ENCODE measurements around the gene LHX6.

The LHX6 gene

GRCh38 chr9:122179690-122180074 lies 49.1 kb downstream of the LHX6 start:
- TF ChIP-seq POLR2AphosphoS5 (IDR thresholded peaks at IDR 0.05; ENCODE audit: low read depth, low read length) (no peak), SIN3A (IDR thresholded peaks at IDR 0.05; ENCODE audit: borderline replicate concordance, insufficient read depth, low read length) (no peak), TAF1 (IDR thresholded peaks at IDR 0.05; ENCODE audit: borderline replicate concordance, insufficient read depth, low read length) (no peak), FOXP2 (optimal IDR thresholded peaks at IDR 0.05; ENCODE audit: borderline replicate concordance, extremely low read depth, extremely low read length, insufficient read depth) (no peak), REST (IDR thresholded peaks at IDR 0.05; ENCODE audit: insufficient read depth in 1 of 2, low read depth in 2 of 2, low read length in 2 of 2) (no peak)

DNA sequence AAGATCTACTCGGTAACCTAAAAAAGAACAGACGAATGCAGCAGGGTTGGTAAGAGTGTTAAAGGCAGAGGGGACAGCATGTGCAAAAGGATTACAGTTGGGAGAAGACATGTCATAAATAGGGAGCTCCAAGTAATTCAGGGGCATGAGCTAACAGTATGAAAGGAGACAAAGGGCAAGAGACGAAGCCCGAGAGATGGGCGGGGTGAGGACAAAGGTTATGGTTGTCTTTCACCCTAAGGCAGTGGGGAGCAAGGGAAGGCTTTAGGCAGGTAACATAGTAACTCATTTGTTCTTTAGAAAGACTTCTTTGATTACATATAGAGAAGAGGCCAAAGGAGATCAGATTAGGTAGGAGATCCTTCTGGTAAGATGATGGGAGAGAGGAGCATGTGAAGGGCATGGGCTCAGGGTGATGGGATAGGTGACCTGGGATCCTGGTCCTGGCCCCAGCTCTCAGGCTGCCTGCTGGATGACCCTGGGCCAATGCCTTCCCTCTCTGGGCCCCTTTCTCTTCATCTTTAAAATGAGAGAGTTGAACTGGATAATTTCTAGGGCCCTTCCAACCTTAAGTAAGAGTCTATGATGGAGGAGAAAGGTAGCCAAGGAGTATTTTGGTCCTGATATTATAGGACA lies 49.6 kb downstream of the LHX6 start:
- TF ChIP-seq POLR2AphosphoS5 (IDR thresholded peaks at IDR 0.05; ENCODE audit: low read depth, low read length) (no peak), TAF1 (IDR thresholded peaks at IDR 0.05; ENCODE audit: borderline replicate concordance, insufficient read depth, low read length) (no peak), REST (IDR thresholded peaks at IDR 0.05; ENCODE audit: insufficient read depth in 1 of 2, low read depth in 2 of 2, low read length in 2 of 2) (no peak), FOXP2 (optimal IDR thresholded peaks at IDR 0.05; ENCODE audit: borderline replicate concordance, extremely low read depth, extremely low read length, insufficient read depth) (no peak), SIN3A (IDR thresholded peaks at IDR 0.05; ENCODE audit: borderline replicate concordance, insufficient read depth, low read length) (no peak)

GRCh38 chr9:122176916-122177315 lies 51.8 kb downstream of the LHX6 start:
- TF ChIP-seq TAF1 (IDR thresholded peaks at IDR 0.05; ENCODE audit: borderline replicate concordance, insufficient read depth, low read length) (no peak), SIN3A (IDR thresholded peaks at IDR 0.05; ENCODE audit: borderline replicate concordance, insufficient read depth, low read length) (no peak), POLR2AphosphoS5 (IDR thresholded peaks at IDR 0.05; ENCODE audit: low read depth, low read length) (no peak), REST (IDR thresholded peaks at IDR 0.05; ENCODE audit: insufficient read depth in 1 of 2, low read depth in 2 of 2, low read length in 2 of 2) (no peak), FOXP2 (optimal IDR thresholded peaks at IDR 0.05; ENCODE audit: borderline replicate concordance, extremely low read depth, extremely low read length, insufficient read depth) (no peak)

DNA sequence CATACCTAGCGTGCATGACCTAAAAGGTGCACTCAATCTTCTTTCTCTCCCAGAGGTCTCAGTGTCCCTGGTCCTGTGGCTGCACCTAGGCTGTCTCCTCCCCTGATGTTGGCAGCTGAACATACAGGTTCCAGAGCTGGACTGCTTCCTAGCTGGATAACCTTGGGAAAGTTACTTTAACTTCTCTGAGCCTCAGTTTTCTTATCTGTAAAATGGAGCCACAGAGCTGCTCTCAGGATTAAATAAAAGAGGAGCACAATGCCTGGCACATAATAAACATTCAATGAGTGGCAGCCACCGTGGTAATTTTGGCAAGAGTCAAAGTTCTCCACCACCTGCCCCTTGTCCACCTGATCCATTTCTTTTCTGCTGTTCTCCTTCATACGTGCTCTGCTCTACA lies 55.1 kb downstream of the LHX6 start:
- TF ChIP-seq POLR2AphosphoS5 (IDR thresholded peaks at IDR 0.05; ENCODE audit: low read depth, low read length), result no peak
- TF ChIP-seq TAF1 (IDR thresholded peaks at IDR 0.05; ENCODE audit: borderline replicate concordance, insufficient read depth, low read length), result no peak
- TF ChIP-seq FOXP2 (optimal IDR thresholded peaks at IDR 0.05; ENCODE audit: borderline replicate concordance, extremely low read depth, extremely low read length, insufficient read depth), result no peak
- no peak for TF ChIP-seq SIN3A (IDR thresholded peaks at IDR 0.05; ENCODE audit: borderline replicate concordance, insufficient read depth, low read length)
- TF ChIP-seq REST (IDR thresholded peaks at IDR 0.05; ENCODE audit: insufficient read depth in 1 of 2, low read depth in 2 of 2, low read length in 2 of 2), result no peak

Data from PFSK-1 (cell line).